NCI-H774 (cell line): ENCODE results near the gene SPDYE2B.
"Not testable (repeated sequence)": the region's sequence is repeated elsewhere in the genome, so short reads cannot be mapped to it uniquely, and the experiment has no call there.

Experiments
- DNase-seq: peaks from one replicate; lab custom pipeline; 2025; lab: John Stamatoyannopoulos, UW

SPDYE2B gene

GRCh38 chr7:102649924-102650323 is at the start of gene SPDYE2B:
Gene SPDYE2B (plus strand): TSS chr7:102650319. CDS start chr7:102652349, 2,030 bp downstream.
- not testable (repeated sequence) for DNase-seq

- DNase-seq: not testable (repeated sequence)
Measured at GRCh38 chr7:102602317-102602716, 47.8 kb upstream of the SPDYE2B start.

- DNase-seq: not testable (repeated sequence)
Measured at GRCh38 chr7:102604431-102605145, 45.5 kb upstream of the SPDYE2B start.

GRCh38 chr7:102606848-102607247 is 43.3 kb upstream of the SPDYE2B start:
- not testable (repeated sequence) for DNase-seq

- DNase-seq: not testable (repeated sequence)
Measured at GRCh38 chr7:102609734-102610133, 40.4 kb upstream of the SPDYE2B start.

- not testable (repeated sequence) for DNase-seq
Measured at GRCh38 chr7:102610441-102610840, 39.7 kb upstream of the SPDYE2B start.

- DNase-seq: not testable (repeated sequence)
Measured at GRCh38 chr7:102611013-102611674, 39.0 kb upstream of the SPDYE2B start.

GRCh38 chr7:102611675-102612325 is 38.3 kb upstream of the SPDYE2B start:
- not testable (repeated sequence) for DNase-seq

GRCh38 chr7:102613575-102614345 is 36.4 kb upstream of the SPDYE2B start:
- DNase-seq: not testable (repeated sequence)

GRCh38 chr7:102614346-102614697 is 35.8 kb upstream of the SPDYE2B start:
- DNase-seq: not testable (repeated sequence)

GRCh38 chr7:102614873-102615272 is 35.2 kb upstream of the SPDYE2B start:
- not testable (repeated sequence) for DNase-seq

- DNase-seq: not testable (repeated sequence)
Measured at GRCh38 chr7:102615930-102616329, 34.2 kb upstream of the SPDYE2B start.

- not testable (repeated sequence) for DNase-seq
Measured at GRCh38 chr7:102616507-102617125, 33.5 kb upstream of the SPDYE2B start, which contains the start of gene RASA4. Gene RASA4 (minus strand): TSS chr7:102616756. CDS start chr7:102616689, 67 bp downstream.

- DNase-seq: not testable (repeated sequence)
Measured at GRCh38 chr7:102618122-102618521, 32.0 kb upstream of the SPDYE2B start.

- DNase-seq: not testable (repeated sequence)
Measured at GRCh38 chr7:102627271-102627904, 22.7 kb upstream of the SPDYE2B start.

- DNase-seq: not testable (repeated sequence)
Measured at GRCh38 chr7:102630622-102631021, 19.5 kb upstream of the SPDYE2B start.

- not testable (repeated sequence) for DNase-seq
Measured at GRCh38 chr7:102634299-102634698, 15.8 kb upstream of the SPDYE2B start.

GRCh38 chr7:102635354-102635753 is 14.8 kb upstream of the SPDYE2B start:
- not testable (repeated sequence) for DNase-seq

- DNase-seq: not testable (repeated sequence)
Measured at GRCh38 chr7:102636956-102637355, 13.2 kb upstream of the SPDYE2B start.

GRCh38 chr7:102638848-102639247 is 11.3 kb upstream of the SPDYE2B start:
- DNase-seq: not testable (repeated sequence)

GRCh38 chr7:102642691-102643090 is 7.4 kb upstream of the SPDYE2B start, which contains the start of gene UPK3BL1:
Gene UPK3BL1 (minus strand): TSS chr7:102642791. CDS start chr7:102642741, 50 bp downstream.
- DNase-seq: not testable (repeated sequence)
